Natural killer cell (primary cell): ENCODE data around the gene ATRAID. TPM values are rescaled to one million over a fixed set of nuclear protein-coding genes. Genes with fewer than 3 reads are reported as not detected.

ENCODE experiments used
- ATAC-seq, 3 donors: fragments of 150-1000 bp in 2 of 3; fragments of 200-7000 bp in 1 of 3; cut with Tn5 transposase; 1 replicate in 1 of 3; 2 replicates in 2 of 3; pipeline ENCODE4 v1.10.0; 2021; ENCODE audit warnings: mild to moderate bottlenecking in 2 of 3, moderate library complexity in 2 of 3
- DNase-seq, 2 donors: peaks; one replicate each; pipeline versions ENCODE4 v3.0.0 to v3.0.0-alpha.2; 2013 to 2021; ENCODE audit warnings: mixed read lengths in 1 of 2
- H3K27ac ChIP-seq: one replicate; pipeline ENCODE4 v1.5.1; 2013; ENCODE audit warnings: mild to moderate bottlenecking, low read length
- H3K27me3 ChIP-seq: one replicate; pipeline ENCODE4 v1.6.1; 2013; ENCODE audit warnings: low read length; ENCODE audit not compliant: control insufficient read depth, insufficient read depth
- H3K36me3 ChIP-seq: one replicate; pipeline ENCODE4 v1.6.1; 2013; ENCODE audit warnings: low read length; ENCODE audit not compliant: control insufficient read depth, insufficient read depth
- H3K4me1 ChIP-seq: one replicate; pipeline ENCODE4 v1.6.1; 2013; ENCODE audit warnings: low read length; ENCODE audit not compliant: control insufficient read depth, insufficient read depth
- H3K4me3 ChIP-seq: one replicate; pipeline ENCODE4 v1.5.1; 2013; ENCODE audit warnings: low read length
- H3K9me3 ChIP-seq: one replicate; pipeline ENCODE4 v1.6.1; 2013; ENCODE audit warnings: low read length; ENCODE audit not compliant: control insufficient read depth, insufficient read depth
- H3K27ac Mint-ChIP-seq, 2 donors: one replicate each; pipeline ENCODE4 v1.8.0; 2022; ENCODE audit warnings: mild to moderate bottlenecking in 2 of 2, mixed read lengths in 2 of 2, moderate library complexity in 1 of 2
- H3K27me3 Mint-ChIP-seq, 2 donors: one replicate each; pipeline ENCODE4 v1.8.0; 2022; ENCODE audit warnings: low read depth in 2 of 2, mixed read lengths in 2 of 2
- H3K36me3 Mint-ChIP-seq: one replicate; pipeline ENCODE4 v1.8.0; 2022; ENCODE audit warnings: mixed read lengths
- H3K4me1 Mint-ChIP-seq, 2 donors: one replicate each; pipeline ENCODE4 v1.8.0; 2022; ENCODE audit warnings: mixed read lengths in 2 of 2
- H3K4me3 Mint-ChIP-seq: one replicate; pipeline ENCODE4 v1.8.0; 2022; ENCODE audit warnings: mild to moderate bottlenecking, moderate library complexity, mixed read lengths
- H3K9me3 Mint-ChIP-seq, 2 donors: one replicate each; pipeline ENCODE4 v1.8.0; 2022; ENCODE audit warnings: mixed read lengths in 2 of 2
- CTCF ChIP-seq: fragments of 200-600 bp; IDR thresholded peaks from one replicate; pipeline ENCODE4 v1.8.0; 2022; ENCODE audit warnings: antibody characterized with exemption
- WGBS: methylation state at CpG from one replicate; pipeline ENCODE4 v1.1.7; 2013; ENCODE audit warnings: missing lambda C conversion rate; ENCODE audit not compliant: insufficient coverage; 5-methylcytosine and 5-hydroxymethylcytosine counted together
- intact Hi-C: fragments of 100-400 bp; cut with micrococcal nuclease; formaldehyde crosslinking; loops from one replicate; pipeline ENCODE4 v1.14.2; 2022
- total RNA-seq, 4 donors: library from RNA; stranded (reverse); fragments of 120-200 nt in 1 of 4; gene quantifications; one replicate each; pipeline versions ENCODE4 v1.2.3 to v1.2.4, GENCODE V29; 2013 to 2022

ATRAID gene
- total RNA-seq, 3 donors from 2014 or later (not counting 1 experiment from before 2014, with no cell fraction given) = 65.5 to 76.6 (median 76.5) TPM

GRCh38 chr2:27217173-27218121 is 5.6 kb downstream of the ATRAID start, which contains the start of gene CAD:
TSS of gene CAD (plus strand) at chr2:27217369. CDS start at chr2:27217552, 183 bp downstream.
- H3K27ac Mint-ChIP-seq = peak within 1 kb of the TSS; percentile 77 to 90
- H3K36me3 Mint-ChIP-seq = no peaks in the 10 kb centered on the region
- Histone ChIP-seq H3K27me3 (no peaks in the 10 kb centered on the region), H3K4me3 (peak within 1 kb of the TSS; percentile 85), H3K27ac (peak within 1 kb of the TSS; percentile 72), H3K9me3 (no peaks in the 10 kb centered on the region), H3K4me1 (peaks cover 21% of the 10 kb centered on the region), H3K36me3 (peaks cover 16% of the 10 kb centered on the region)
- H3K9me3 Mint-ChIP-seq = no peaks in the 10 kb centered on the region
- TF ChIP-seq CTCF = no peak
- ATAC-seq (peak; percentile 82 to 88 (median 83)), DNase-seq (peak; percentile 76 to 93)
- peaks cover 32 to 43% of the 10 kb centered on the region in 2 donors for H3K4me1 Mint-ChIP-seq
- WGBS = under 1% methylated on average over 72 of the region's 72 CpGs
- H3K27me3 Mint-ChIP-seq = no peaks in the 10 kb centered on the region
- H3K4me3 Mint-ChIP-seq = peak within 1 kb of the TSS; percentile 90
- intact Hi-C loops = no loop called here

- H3K36me3 Mint-ChIP-seq = no peaks in the 10 kb centered on the region
- Histone ChIP-seq H3K4me3 (no peak overlapping the region), H3K9me3 (no peaks in the 10 kb centered on the region), H3K4me1 (peaks cover 15% of the 10 kb centered on the region), H3K36me3 (peaks cover 24% of the 10 kb centered on the region), H3K27ac (no peak overlapping the region), H3K27me3 (no peaks in the 10 kb centered on the region)
- TF ChIP-seq CTCF = no peak
- intact Hi-C loops = no loop called here
- no peak overlapping the region for H3K27ac Mint-ChIP-seq
- H3K9me3 Mint-ChIP-seq = no peaks in the 10 kb centered on the region
- ATAC-seq = no peak
- WGBS = 72% methylated on average over 4 of the region's 4 CpGs
- no peak for DNase-seq
- no peaks in the 10 kb centered on the region for H3K27me3 Mint-ChIP-seq
- H3K4me1 Mint-ChIP-seq = peaks cover 20 to 31% of the 10 kb centered on the region in 2 donors
- H3K4me3 Mint-ChIP-seq = peak overlapping the region; percentile 90
These were observed 6.8 kb downstream of the ATRAID start for GRCh38 chr2:27218614-27219013.

- Mint-ChIP-seq H3K27me3 (no peaks in the 10 kb centered on the region), H3K9me3 (no peaks in the 10 kb centered on the region), H3K36me3 (no peaks in the 10 kb centered on the region), H3K27ac (no peak overlapping the region), H3K4me1 (peaks cover 19 to 29% of the 10 kb centered on the region in 2 donors), H3K4me3 (no peak overlapping the region)
- peaks cover 29% of the 10 kb centered on the region for H3K36me3 ChIP-seq
- H3K27ac ChIP-seq = no peak overlapping the region
- H3K9me3 ChIP-seq = no peaks in the 10 kb centered on the region
- no peak for TF ChIP-seq CTCF
- intact Hi-C loops = no loop called here
- no peak for ATAC-seq
- H3K4me3 ChIP-seq = no peak overlapping the region
- 80% methylated on average over 2 of the region's 2 CpGs for WGBS
- DNase-seq = no peak
- H3K4me1 ChIP-seq = peaks cover 15% of the 10 kb centered on the region
- no peaks in the 10 kb centered on the region for H3K27me3 ChIP-seq
These were observed 7.2 kb downstream of the ATRAID start for GRCh38 chr2:27219091-27219490.
